Stimulated activated CD8-positive, alpha-beta memory T cell treated with anti-CD3 and anti-CD28 coated beads, Interleukin-2, amount 100 ng/mL, for 1 hour (primary cell): ENCODE measurements around the gene HOXA7.

Experiments
- DNase-seq, 2 donors: peaks; one replicate each; pipeline ENCODE4 v3.0.0-alpha.2; 2020; ENCODE audit warnings: low read depth in 2 of 2

HOXA7 gene

GRCh38 chr7:27193335-27194001 lies 37.0 kb upstream of the HOXA7 start:
- DNase-seq, result no peak

- no peak for DNase-seq
Observed at GRCh38 chr7:27192546-27193334, 36.3 kb upstream of the HOXA7 start.

DNA sequence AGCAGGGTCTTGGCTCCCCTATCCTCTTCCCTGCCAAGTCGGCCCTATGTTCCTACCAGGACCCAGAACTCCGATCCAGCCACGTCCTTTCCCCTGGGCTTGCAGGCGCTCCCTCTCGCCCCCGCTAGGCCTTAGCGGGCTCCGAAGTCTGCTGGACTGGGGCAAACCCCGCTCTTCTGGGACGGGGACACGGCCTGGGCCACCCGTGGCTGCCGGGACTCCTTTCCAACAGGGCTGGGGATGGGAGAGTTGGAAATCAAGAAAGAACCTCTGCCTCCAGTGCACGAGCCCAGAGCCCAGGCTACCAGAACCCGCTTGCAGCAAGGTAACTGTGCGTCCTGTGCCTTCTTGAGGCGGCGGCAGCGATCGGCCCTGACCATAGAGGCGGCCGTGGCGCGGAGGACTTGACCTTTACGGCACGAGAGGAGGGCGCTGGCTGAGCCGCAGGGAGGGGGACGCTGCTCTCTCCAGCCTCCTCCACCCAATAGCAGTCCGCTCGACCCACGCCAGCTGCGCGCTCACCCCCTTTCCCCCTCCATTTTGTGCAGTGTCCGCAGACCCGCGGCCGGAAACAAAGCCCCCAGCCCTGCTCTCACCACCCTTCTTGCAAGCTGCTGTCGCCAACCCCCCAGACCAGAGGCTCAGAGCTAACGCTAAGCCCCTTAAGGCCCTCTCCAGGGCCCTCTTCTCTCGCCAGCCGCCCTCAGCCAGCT lies 35.5 kb upstream of the HOXA7 start:
- no peak for DNase-seq

- no peak for DNase-seq
Observed at GRCh38 chr7:27191161-27191731, 34.8 kb upstream of the HOXA7 start.

GRCh38 chr7:27189997-27190748 lies 33.7 kb upstream of the HOXA7 start:
- DNase-seq, result no peak

- no peak for DNase-seq
Observed at GRCh38 chr7:27189295-27189996, 33.0 kb upstream of the HOXA7 start.

GRCh38 chr7:27188386-27189294 lies 32.2 kb upstream of the HOXA7 start:
- DNase-seq, result no peak

GRCh38 chr7:27187475-27188385 lies 31.3 kb upstream of the HOXA7 start:
- no peak for DNase-seq

DNA sequence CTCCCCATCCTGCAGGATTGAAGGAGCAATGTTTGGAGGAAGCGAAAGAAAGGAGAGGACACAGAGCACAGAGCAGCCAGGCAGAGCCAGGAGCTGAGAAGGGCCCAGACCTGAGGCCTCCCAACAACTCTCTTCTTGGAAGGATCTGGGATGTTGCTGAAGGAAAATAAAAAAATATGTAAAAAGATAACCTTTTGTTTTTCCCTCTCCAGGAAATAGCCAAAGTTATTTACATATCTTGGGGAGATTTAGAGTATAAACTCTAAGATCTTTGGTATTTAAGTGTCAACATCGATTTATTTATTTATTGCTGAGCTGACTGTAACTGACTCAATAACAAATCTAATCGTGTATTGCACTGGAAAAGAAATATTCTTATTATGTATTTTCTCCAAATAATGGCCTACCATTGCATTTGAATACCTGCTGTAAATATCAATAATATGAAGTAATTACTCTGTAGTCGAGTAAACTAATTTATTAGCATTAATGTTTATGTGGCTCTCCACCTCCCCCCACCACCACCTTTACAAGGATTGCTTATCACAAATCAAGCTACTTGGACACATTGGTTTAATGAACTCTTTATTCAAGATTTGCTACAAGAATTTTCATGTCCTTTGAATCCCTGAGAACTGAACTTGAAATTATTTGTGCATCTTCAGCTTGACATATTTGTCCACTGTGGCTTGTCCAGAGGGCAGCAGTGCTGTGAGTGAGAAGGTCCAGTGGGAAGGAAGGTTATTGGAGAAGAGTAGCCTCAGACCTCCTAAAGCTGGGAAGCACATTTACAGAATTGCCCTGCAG lies 30.4 kb upstream of the HOXA7 start:
- no peak for DNase-seq

- no peak for DNase-seq
Observed at GRCh38 chr7:27185854-27186667, 29.6 kb upstream of the HOXA7 start.

DNA sequence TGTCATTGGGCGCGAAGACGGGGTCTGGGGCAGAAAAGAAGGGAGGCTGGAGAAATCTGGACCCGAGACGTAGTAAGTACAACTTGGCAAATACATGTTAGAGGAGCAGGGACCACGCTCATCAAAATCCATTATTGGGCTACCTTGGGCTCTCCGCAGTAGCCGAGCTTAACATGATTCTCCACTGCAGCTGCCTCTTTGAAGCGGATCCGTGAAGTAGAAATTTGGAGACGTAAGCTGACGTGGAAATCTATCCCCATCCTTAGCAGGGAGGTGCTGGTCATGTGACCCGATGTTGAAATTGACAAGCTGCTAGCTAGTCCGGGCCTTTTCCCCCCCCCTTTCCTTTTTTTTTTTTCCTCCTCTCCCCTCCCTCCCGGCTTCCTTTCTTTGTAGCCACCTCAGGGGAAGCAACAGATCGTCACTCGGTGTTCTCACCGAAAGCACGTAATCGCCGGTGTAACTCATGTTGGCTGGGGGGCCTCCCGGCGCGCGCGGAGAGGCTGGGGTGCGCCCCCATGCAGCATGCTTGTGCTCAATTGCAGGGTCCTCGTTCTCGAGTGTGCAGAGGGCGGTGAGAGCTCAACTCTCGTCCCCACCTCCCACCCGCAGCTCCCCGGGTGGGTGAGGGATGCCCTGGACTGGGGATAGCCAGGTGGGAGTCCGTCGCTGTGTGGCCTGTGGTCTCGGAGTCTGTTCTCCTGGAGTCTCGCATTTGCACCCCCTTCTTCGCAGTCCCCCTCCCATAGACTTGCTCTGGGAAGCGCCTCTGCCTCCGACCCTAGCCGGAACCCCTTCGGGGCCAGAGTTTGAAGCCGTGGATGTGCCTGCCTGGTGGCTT lies 28.8 kb upstream of the HOXA7 start, which contains the start of gene HOXA11:
Gene HOXA11 (minus strand): TSS at position 220 of the 841 bp plus-strand sequence. CDS start 88 bp downstream, at position 132.
- no peak for DNase-seq

DNA sequence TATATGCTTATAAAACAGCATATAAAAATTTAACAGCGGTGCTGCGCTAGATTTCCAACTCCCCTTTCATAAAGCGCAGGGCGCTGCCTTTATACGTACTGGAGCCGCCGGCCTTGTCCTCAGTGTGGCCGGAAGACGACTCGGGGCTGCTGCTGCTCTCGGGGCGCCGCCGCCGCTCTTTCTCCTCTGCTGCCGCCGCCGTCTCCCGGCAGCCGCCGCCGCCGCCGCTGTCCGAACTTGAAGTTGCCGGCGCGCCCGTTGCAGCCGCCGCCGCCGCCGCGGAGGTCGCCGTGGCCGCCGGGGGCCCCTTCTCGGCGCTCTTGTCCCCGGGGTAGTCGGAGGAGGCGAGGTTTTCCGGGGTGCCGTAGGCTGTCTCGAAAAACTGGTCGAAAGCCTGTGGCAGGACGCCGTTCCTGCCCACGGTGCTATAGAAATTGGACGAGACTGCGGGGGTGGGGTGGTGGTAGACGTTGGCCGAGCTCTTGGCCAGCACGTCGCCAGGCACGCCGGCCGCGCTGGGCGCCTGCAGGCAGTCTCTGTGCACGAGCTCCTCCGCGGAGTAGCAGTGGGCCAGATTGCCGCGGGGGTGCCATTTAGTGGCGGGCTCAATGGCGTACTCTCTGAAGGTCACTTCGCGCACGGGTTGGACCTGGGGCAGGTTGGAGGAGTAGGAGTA lies 28.0 kb upstream of the HOXA7 start:
- DNase-seq, result no peak

GRCh38 chr7:27183682-27184336 lies 27.3 kb upstream of the HOXA7 start:
- DNase-seq, result no peak

- DNase-seq, result no peak
Observed at GRCh38 chr7:27182861-27183681, 26.6 kb upstream of the HOXA7 start.
